ENCODE data around the gene ACSL1. TPM values are rescaled to one million over a fixed set of nuclear protein-coding genes. Genes with fewer than 3 reads are reported as not detected.

Gene ACSL1
- total and polyA plus RNA-seq, 8 donors: 42.8 to 1,170 (median 51.3) TPM

GRCh38 chr4:184727430-184727829 lies 98.3 kb downstream of the ACSL1 start:
- WGBS, 5 donors: 91 to 95% (median 92%) methylated on average over 3 of the region's 3 CpGs
- intact Hi-C loops (cut with DNase I; ENCODE audit: low total_unique reads): no loop called here
- TF ChIP-seq EP300 (IDR thresholded peaks at IDR 0.05): no peak
- no peak for TF ChIP-seq POLR2A (IDR thresholded peaks at IDR 0.05)
- TF ChIP-seq POLR2AphosphoS5 (IDR thresholded peaks at IDR 0.05): no peak
- H3K4me3 ChIP-seq: no peak overlapping the region
- H3K4me1 ChIP-seq: peaks cover 0 to 4% (median under 1%) of the 10 kb centered on the region in 4 donors
- no peak for DNase-seq
- no peaks in the 10 kb centered on the region for H3K9me3 ChIP-seq
- peaks cover 0 to 5% (median 0%) of the 10 kb centered on the region in 4 donors for H3K36me3 ChIP-seq
- H3K27me3 ChIP-seq: no peaks in the 10 kb centered on the region
- H3K27ac ChIP-seq: no peak overlapping the region

- Histone ChIP-seq H3K9me3 (peaks cover 0 to 3% (median 0%) of the 10 kb centered on the region in 4 donors), H3K36me3 (peaks cover 0 to 2% (median 0%) of the 10 kb centered on the region in 4 donors), H3K4me3 (no peak overlapping the region), H3K4me1 (no peaks in the 10 kb centered on the region), H3K27ac (no peak overlapping the region), H3K27me3 (no peaks in the 10 kb centered on the region)
- 36 to 95% (median 73%) methylated on average over 1 of the region's 1 CpG for WGBS, 5 donors
- intact Hi-C loops (cut with DNase I; ENCODE audit: low total_unique reads): no loop called here
- DNase-seq: no peak
- TF ChIP-seq CTCF (IDR thresholded peaks at IDR 0.05): no peak
- no peak for TF ChIP-seq POLR2AphosphoS5 (IDR thresholded peaks at IDR 0.05)
- TF ChIP-seq EP300 (IDR thresholded peaks at IDR 0.05): no peak
- TF ChIP-seq POLR2A (IDR thresholded peaks at IDR 0.05): no peak
These were observed 103.0 kb downstream of the ACSL1 start for GRCh38 chr4:184722798-184723197.

GRCh38 chr4:184721254-184721653 lies 104.5 kb downstream of the ACSL1 start:
- peaks cover 0 to 3% (median 0%) of the 10 kb centered on the region in 4 donors for H3K9me3 ChIP-seq
- no peak overlapping the region for H3K27ac ChIP-seq
- H3K4me3 ChIP-seq: no peak overlapping the region
- H3K27me3 ChIP-seq: no peaks in the 10 kb centered on the region
- no peaks in the 10 kb centered on the region for H3K36me3 ChIP-seq
- no peak for DNase-seq
- TF ChIP-seq EP300 (IDR thresholded peaks at IDR 0.05) (no peak), POLR2AphosphoS5 (IDR thresholded peaks at IDR 0.05) (no peak), POLR2A (IDR thresholded peaks at IDR 0.05) (no peak), CTCF (IDR thresholded peaks at IDR 0.05) (no peak)
- intact Hi-C loops (cut with DNase I; ENCODE audit: low total_unique reads): no loop called here
- no peaks in the 10 kb centered on the region for H3K4me1 ChIP-seq

GRCh38 chr4:184719407-184719806 lies 106.4 kb downstream of the ACSL1 start:
- Histone ChIP-seq H3K4me1 (no peaks in the 10 kb centered on the region), H3K27ac (no peak overlapping the region), H3K27me3 (no peaks in the 10 kb centered on the region), H3K36me3 (no peaks in the 10 kb centered on the region), H3K9me3 (peaks cover 0 to 3% (median 0%) of the 10 kb centered on the region in 4 donors), H3K4me3 (no peak overlapping the region)
- no peak for DNase-seq
- TF ChIP-seq POLR2AphosphoS5 (IDR thresholded peaks at IDR 0.05) (no peak), CTCF (IDR thresholded peaks at IDR 0.05) (no peak), EP300 (IDR thresholded peaks at IDR 0.05) (no peak), POLR2A (IDR thresholded peaks at IDR 0.05) (no peak)
- WGBS, 5 donors: 84 to 97% (median 91%) methylated on average over 3 of the region's 3 CpGs
- intact Hi-C loops (cut with DNase I; ENCODE audit: low total_unique reads): no loop called here

- H3K4me1 ChIP-seq: no peaks in the 10 kb centered on the region
- intact Hi-C loops (cut with DNase I; ENCODE audit: low total_unique reads): no loop called here
- no peak overlapping the region for H3K27ac ChIP-seq
- H3K36me3 ChIP-seq: no peaks in the 10 kb centered on the region
- WGBS, 5 donors: 58 to 86% (median 77%) methylated on average over 3 to 4 of the region's 4 CpGs
- no peaks in the 10 kb centered on the region for H3K27me3 ChIP-seq
- TF ChIP-seq POLR2AphosphoS5 (IDR thresholded peaks at IDR 0.05): no peak
- TF ChIP-seq CTCF (IDR thresholded peaks at IDR 0.05): no peak
- no peak for TF ChIP-seq EP300 (IDR thresholded peaks at IDR 0.05)
- no peak overlapping the region for H3K4me3 ChIP-seq
- no peak for DNase-seq
- H3K9me3 ChIP-seq: no peaks in the 10 kb centered on the region
These were observed 110.2 kb downstream of the ACSL1 start for GRCh38 chr4:184715526-184715925.

All from stomach (tissue), 9 donors.